ENCODE data around the gene IKBKE.

IKBKE gene

DNA sequence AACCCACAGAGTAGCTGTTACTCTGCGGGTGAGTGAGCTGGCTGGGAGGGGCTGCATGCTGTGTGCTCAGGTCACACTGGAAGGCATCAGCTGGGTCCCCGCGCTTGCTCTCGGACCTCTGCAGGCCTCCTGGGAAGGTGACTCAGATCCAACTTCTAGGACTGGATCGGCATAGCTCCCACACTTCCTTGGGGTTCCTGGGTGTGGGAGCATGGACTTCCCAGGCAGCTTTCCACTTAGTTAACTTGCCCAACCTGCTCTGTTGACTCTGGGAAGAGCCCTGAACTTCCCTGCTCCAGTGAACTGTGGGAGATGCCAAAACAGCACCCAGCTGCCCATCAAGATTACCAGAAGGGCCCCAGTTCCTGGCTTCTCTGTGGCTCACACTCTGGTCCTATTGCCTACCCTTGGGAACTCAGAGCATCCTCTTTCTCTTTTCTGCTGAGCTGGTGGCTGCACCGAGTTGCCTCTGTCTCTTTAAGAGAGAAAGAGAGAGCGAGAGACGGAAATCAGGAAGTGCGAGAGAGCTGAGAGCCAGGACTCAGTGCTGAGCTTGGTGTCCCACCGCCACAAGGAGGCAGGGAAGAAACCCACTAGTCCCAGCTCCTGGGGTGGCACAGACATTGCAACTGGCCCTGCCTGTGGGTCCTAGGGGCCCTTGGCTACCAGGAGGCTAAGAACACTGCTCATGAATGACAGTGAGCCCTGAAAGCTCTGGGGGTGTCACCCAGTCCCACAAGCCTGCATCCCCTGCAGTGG is at the start of gene IKBKE:
Gene IKBKE (plus strand): TSS at position 544 of the 759 bp plus-strand sequence. CDS start 2,752 bp downstream, outside the sequence.
- DNase-seq (ENCODE audit: low spot score): no peak

DNA sequence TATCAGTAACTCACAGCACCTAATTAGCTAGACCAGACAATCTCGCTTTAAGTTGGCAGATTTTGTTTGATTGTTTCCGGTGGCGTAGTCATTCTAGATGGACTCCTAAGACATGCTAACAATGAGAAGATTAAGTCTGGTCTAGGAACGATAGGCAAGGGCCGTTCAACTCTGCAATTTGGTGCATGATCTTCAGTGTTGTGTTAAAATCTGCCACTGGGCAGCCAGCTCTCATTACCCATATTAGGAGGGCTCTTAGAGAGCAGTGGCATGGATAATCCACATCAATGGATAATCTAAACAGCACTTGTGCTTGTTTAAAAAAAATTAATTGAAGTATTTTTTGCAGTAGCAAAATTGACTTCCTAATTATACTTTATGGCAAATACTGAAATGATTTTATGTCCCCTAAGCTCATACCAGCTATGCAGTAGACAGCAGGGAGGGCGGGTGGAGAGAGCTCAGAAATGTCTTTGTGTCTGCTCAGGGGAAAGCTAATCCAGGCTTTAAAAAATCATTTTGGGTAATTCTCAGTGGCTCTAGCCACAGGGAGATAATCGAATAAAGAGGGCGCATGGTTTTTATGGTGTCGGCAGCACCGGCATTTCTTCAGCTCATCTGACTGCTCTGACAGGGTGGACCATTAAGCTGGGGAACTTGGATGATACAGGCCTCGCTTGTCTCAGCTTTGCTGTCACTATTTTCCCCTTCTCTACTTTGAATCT is 48.5 kb upstream of the IKBKE start:
- DNase-seq (ENCODE audit: low spot score): no peak

DNA sequence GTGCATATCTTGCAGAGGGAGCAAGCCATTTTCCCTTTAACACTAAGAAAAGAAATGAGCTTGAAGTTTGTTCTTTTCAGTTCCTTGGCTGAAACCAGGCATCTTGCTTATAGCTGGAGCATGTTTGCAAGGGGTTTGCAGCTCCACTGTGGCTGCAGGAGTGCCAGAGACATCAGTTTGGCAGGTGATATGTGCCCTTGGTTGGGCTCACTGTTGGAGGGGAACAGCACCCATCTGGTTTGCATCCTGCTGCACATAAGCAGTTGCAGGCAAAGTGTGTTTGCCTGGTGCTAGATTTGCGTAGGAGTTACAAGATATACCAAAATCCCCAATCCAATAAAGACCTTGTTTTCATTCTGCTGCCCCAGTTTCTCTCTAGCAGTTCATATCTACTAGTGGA is 47.8 kb upstream of the IKBKE start:
- no peak for DNase-seq (ENCODE audit: low spot score)

DNA sequence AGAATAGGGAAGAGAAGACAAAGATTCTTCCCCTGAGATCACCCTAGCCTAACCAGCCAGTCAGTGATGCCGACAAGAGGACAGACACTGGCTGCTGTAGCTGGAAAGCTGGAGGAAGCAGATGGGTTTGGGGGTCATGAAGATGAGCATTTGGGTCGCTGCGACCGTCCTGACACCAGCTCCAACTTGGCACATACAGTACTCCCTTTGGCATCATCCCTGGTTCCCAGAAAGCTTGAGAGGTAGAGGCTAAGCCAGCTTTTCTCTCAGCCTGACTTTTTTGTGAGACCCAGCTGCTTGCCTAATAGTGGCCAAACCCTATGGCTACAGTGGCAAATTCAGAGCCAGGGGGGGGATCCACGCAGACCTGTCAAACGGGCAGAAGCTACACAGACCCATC is 43.0 kb upstream of the IKBKE start:
- no peak for DNase-seq (ENCODE audit: low spot score)

DNA sequence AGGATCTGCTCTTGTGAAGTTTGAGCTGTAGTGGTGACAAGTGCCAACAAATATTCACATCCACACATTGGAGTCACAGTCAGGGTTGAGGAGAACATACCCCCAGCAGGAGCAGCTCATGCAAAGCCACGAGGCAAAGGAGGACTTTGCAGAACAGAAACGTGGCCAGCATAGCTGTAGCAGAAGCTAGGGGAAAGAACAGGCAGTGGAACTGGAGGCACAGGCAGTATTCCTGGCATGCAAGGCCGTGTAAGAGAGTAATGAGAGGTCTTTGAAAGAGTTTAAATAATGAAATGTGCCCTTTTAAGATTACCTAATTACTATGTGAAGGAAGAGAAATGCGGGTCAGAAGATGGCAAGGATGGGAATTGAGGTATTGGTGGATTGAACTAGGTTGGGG is 40.9 kb upstream of the IKBKE start:
- DNase-seq (ENCODE audit: low spot score): no peak

DNA sequence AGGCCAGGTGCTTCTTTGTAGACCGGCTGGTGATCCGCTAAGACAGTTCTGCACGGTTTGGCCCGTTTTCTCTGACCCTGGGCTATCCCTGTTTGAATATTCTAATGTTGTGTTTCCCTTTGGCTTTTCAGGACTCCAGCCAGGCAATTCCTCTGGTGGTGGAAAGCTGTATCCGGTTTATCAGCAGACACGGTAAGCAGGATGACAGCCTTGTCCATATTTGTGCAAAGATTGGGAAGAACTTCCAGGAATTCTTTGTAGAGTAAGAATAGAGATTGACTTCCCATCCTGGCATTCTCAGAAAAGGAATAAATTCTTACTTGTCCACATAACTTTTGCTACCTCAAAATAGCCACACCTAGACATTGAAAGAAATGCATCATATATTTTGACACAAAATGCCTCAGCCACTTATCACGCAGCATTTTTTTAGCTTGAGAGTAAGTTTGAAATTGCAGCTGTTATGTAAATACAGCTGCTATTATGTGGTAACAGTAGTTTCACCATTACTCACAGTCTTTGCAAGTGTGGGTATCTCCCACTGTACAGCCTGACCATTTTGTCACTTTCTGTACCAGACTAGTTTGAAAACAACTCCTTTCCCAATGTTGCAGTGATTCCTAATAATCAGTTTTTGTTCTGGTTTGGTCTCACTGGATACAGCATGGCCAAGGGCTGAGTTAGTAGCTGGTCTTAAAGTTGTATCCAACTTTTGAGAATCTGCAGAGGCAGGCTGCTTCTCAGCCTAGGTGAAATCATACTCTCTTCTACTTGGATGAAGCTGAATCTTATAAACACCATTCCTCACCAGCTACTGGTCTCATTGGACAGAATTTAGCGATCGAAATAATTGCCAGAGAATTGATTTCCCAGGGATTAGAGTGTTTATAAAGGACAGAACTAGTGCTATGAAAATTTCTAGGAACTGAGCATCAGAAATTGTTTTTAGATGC is 40.0 kb upstream of the IKBKE start:
- no peak for DNase-seq (ENCODE audit: low spot score)

DNA sequence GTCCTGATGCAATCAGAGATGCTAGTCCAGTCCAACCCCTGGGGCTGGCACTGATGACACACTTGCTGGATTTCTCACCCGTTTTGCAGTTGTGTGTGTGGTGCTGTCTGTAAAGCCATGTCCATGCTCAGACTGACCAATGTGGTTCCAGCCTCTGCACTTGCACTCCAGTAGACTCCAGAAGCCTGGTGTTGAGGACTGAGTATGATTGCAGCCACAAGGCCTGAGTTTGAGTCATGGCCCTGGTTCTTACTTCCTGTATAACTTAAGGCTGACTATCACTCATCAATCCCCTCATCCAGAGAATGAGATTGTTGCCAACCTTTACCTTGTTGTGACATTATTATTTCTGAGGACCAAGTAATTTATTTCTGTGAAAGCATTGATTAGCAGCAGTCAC is 34.8 kb upstream of the IKBKE start:
- no peak for DNase-seq (ENCODE audit: low spot score)

DNA sequence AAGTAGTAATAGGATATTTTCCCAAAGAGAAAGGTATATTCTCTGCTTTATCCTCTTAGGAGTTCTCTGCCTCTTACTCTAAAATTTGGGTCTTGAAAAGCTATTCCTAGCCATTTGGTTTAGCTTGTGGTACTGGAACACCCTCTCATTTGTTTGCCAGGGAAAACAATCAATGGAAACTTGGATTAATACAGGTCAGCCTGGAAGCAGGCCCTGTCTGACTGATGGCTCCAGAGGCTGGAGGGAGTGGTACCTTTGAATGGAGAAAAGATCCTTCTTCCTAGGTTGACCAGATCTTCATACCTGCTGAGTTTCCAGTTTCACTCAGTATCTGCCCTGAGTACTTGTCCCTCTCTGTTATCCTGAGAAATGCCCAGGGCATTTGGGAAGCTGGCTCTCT is 31.7 kb upstream of the IKBKE start:
- no peak for DNase-seq (ENCODE audit: low spot score)

DNA sequence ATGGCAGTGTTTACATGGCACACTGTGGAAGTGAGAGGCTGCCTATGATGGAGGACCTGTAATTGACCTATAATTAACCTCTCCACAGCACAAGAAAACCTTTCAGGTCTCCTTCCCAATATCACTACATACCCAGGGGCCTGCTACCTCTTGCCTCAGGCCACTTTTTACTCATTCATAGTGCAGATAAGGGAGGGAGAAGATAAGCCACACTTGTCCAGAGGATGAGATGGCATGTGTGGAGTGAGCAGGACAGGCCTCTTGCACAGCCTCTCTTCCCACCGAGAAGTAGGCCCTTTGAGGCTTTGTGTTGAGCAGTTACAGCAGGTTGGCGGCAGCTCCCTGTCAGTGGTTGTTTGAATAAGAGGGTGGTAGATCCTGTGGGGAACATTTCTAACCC is 31.1 kb upstream of the IKBKE start:
- no peak for DNase-seq (ENCODE audit: low spot score)

DNA sequence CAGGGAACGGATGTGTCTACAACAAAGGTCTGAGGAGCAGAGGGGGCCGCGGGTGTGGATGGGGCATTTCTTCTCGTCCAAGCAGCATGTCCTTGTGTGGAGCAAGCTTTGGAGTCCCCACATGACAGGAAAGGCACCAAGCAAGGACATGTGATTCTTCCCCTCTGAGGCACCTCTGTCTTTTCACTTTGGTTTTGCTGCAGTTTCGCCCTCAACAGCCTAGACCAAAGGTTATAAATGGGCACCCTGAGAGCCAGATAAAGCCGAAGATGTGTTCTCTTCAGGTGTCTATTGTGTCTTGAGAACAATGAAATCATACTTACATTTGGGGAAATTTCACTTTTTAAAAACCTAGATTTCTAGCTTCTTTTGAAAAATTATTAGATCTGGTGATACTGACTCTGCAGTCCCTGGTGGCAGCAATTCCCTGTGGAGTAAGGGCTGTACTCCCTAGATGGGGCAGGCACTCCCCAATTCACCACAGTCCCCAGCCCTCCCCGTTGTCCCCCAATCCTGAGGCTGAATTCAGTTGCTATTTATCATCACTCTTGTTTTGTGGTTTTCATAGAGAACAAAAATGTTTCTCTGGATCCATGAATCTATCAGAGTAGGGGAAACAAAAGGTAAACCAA is 28.8 kb upstream of the IKBKE start:
- DNase-seq (ENCODE audit: low spot score): no peak

DNA sequence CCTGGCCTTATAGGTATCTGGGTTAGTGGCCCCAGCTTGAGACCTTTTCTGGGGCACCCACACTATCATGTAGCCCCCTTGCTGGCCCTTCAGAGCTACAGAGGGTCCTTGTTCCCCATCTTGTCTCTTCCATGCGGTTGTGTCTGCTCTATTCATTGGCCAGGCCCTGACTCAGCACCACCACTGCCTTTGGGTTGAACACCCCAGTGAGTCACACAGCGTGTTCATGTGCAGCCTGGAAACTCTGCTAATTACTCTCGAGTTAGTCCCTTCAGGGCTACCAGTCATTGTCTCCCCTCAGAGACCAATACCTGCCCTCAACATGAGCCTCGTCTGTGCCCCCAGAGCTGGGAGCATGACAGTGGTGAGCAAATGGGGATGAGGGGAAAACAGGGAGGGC is 28.2 kb upstream of the IKBKE start:
- DNase-seq (ENCODE audit: low spot score): no peak

DNA sequence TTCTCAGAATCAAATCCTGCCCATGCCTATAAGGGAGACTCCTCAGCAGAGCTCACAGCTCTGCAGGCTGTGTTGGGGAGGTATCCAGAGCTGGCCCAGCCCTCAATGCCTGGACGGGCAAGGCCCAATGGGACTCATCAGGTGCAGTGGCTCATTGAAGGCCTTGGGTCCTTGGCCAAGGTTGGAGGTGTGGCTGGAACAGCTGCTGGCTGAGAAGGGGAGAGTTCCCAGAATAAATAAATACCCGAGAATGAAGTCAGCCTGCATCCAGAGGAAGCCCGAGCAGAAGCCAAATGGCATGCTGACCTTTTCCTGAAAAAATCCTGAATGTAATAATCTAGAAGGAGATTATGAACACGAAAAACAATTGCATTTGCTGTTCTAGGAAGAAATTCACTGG is 25.2 kb upstream of the IKBKE start:
- no peak for DNase-seq (ENCODE audit: low spot score)

DNA sequence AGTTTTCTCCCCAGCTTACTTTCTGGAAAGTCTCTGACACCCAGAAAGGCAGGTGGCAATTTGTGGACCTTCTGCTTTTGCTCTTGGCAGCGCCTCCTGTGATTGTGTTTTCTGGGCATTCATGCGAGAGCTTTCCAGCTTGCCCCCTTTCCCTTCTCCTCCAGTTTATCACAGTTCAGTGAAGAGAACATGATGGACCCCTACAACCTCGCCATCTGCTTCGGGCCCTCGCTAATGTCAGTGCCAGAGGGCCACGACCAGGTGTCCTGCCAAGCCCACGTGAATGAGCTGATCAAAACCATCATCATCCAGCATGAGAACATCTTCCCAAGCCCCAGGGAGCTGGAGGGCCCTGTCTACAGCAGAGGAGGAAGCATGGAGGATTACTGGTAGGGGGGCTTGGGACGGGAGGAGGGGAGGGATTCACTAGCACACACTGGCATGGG is 24.3 kb upstream of the IKBKE start:
- DNase-seq (ENCODE audit: low spot score): no peak

DNA sequence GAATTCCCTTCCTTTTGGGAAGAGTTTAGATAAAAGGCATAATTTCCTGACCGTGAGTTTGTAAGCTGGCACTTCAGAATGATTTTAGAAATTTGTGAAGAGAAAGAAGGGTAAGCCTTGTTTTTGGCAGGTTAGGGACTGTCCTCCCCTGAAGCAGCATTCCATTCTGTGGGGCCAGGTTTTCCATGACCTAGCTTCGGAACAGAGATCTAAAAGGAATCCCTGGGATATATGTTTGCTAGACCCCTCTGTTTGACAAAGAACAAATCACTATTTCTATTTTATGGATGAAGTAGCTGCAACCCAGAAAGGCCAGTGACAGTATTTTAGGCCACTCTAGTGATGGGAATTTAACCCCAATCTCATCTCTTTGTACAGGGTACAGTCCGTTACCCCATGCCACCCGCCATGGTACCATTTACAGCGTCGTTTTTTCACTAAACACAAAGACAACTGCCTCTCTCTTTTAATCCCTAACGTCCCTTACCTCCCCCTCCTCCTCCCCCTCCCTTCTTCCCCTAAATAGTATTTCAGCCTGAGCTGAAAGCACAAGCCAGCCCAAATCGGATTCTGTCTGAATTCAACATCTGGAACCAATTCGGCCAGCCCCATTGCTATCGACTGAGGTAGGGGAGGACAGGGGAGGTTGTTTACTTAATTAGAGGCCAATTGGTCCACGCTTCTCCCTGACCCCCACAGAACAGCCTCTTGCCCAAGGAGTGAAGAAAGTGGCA is 23.4 kb upstream of the IKBKE start:
- no peak for DNase-seq (ENCODE audit: low spot score)

DNA sequence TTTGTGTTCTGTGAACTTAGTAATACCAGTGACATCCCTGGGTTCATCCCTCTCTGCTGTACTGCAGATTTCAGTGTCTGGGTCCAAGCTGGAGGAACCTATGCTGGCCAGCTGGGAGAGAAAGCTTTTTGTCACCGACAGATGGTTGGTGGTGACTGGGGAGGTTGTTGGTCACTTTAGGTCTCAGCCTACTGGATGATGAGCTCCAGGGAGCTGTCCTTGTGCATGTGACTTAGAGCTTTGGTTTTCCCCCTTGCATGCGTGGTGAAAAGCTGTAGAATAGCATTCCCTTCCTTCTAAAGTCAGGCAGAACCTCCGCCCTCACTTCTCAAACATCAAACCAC is 22.9 kb upstream of the IKBKE start:
- DNase-seq (ENCODE audit: low spot score): no peak

DNA sequence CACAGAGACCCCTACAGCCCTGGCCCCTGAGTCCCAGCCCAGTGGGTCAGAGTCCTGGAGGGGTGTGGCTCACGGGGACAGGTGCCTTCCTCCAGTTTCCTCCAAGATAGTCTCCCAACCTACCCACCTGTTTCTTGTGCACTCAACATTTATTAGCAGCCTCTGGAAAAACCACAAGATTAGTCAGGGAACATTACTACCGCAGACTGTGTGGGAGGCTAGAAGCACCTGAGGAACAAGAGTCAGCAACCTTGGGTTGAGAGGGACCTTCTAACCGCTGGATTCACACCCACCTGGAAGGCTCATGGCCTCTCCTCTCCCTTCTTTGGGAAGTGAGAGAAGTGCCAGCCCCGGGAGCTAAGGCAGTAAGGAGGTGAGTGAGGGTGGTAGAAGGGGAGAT is 22.5 kb upstream of the IKBKE start:
- no peak for DNase-seq (ENCODE audit: low spot score)

DNA sequence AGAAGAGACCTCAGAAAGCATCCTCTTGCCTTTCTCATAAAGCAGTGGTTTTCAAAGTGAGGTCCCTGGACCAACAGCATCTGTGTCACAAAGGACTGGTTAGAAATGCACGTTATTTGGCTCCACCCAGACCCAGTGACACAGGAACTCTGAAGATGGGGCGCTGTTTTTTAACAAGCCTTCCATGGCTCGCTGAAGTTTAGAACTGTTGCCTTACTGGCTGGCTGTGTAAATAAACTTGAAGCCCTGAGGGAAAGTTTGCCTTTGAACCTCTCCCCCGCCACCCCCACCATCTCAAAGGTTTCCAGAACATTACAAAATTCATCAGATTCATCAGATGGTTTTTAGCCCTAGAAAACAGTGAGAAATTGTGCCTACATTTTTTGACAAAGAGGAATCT is 21.8 kb upstream of the IKBKE start:
- DNase-seq (ENCODE audit: low spot score): no peak

DNA sequence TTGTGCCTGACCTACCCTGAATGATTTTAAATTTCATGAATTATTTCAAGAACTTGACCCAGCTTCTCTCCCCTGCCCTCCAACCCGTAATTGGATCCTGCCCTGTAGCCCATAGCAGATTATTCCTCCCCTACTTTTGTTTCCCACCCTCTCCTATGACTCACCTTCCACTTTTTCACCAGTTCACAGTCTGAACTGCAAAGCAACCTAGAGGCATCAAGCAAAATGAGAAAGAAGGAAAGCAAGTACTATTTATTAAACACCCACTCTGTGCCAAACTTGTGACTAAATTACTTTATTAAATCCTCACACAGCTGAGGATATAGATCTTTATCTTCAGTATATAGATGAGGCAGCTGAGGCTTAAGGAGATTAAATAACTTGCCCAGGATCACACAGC is 20.7 kb upstream of the IKBKE start:
- no peak for DNase-seq (ENCODE audit: low spot score)

DNA sequence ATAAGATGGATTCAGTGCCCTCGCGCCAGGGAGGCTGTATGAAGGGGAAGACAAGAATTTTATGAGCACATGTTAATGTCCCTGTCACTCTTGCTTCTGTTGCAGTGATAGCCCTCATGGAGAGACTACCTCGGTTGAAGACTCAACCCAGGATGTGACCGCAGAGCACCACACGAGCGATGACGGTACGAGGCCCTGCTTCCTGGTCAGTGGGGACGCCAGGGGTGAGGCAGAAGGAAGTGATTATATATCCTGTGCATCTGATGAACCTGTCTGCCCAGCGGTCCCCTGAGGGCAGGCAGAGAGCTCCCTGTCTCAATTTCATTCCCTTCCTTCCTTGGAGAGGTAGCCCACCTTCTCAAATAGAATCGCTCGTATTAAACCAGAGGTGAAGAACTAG is 20.0 kb upstream of the IKBKE start:
- no peak for DNase-seq (ENCODE audit: low spot score)

DNA sequence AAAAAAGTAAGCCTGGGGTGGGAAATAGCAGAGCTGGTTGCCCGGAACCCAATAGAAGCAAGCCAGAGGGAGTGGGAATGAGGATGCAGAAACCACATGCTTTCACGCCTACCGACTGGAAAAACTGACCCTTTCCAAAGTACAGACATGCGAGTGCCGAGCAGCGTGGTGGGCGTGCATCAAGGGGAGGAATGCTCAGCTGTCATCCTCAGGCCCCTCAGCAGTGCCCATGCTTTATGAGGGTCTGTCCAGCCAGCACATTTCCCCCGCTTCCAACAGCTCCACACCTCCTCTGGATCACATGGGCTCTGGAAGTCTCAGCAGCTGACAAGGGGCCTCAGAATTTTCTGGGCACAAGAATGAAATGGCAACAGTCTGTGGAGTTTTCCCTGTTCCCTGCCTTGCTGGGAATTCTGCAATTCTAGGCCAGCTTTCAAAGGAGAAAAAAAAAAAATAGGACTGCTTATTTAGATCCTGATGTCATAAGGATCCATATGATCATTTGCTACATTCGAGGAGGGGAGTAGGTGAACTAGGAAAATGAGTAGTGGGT is 19.1 kb upstream of the IKBKE start:
- no peak for DNase-seq (ENCODE audit: low spot score)

DNA sequence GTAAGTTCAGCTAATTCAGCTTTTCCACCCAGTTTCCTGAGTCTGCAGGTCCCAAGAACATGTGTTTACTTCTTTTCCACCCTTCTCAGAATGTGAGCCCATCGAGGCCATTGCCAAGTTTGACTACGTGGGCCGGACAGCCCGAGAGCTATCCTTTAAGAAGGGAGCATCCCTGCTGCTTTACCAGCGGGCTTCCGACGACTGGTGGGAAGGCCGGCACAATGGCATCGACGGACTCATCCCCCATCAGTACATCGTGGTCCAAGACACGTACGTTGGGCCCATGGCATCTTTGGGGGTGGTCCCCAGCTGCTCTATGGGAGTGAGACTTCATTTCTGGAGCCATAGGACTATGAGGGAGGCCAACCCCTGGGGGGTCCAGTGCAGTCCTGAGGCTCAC is 17.2 kb upstream of the IKBKE start:
- no peak for DNase-seq (ENCODE audit: low spot score)
